HG03175 (cell line): ENCODE data around the gene RIMBP3B.
A peak's percentile ranks its signal among the peaks of the same experiment; 100 is the strongest.
"Not testable (repeated sequence)": the region's sequence is repeated elsewhere in the genome, so short reads cannot be mapped to it uniquely, and the experiment has no call there.

ENCODE experiments used
- ATAC-seq: cut with Tn5 transposase; IDR thresholded peaks from one replicate; pipeline ENCODE4 v1.9.1; 2021; ENCODE audit warnings: mild to moderate bottlenecking, moderate library complexity; ENCODE audit not compliant: unreplicated experiment

The RIMBP3B gene

GRCh38 chr22:21417853-21418252, 34.3 kb downstream of the RIMBP3B start:
- peak; percentile 14 for ATAC-seq

GRCh38 chr22:21418974-21419638, 35.6 kb downstream of the RIMBP3B start:
- not testable (repeated sequence) for ATAC-seq

- ATAC-seq = not testable (repeated sequence)
Observed at GRCh38 chr22:21420180-21420763, 36.7 kb downstream of the RIMBP3B start.

- ATAC-seq = not testable (repeated sequence)
Observed at GRCh38 chr22:21424084-21424709, 40.6 kb downstream of the RIMBP3B start.

GRCh38 chr22:21434378-21435233, 51.1 kb downstream of the RIMBP3B start:
- not testable (repeated sequence) for ATAC-seq

- ATAC-seq = not testable (repeated sequence)
Observed at GRCh38 chr22:21435998-21436810, 52.7 kb downstream of the RIMBP3B start.

- ATAC-seq = not testable (repeated sequence)
Observed at GRCh38 chr22:21438013-21438412, 54.5 kb downstream of the RIMBP3B start.
